Fibroblast of gingiva (primary cell): ENCODE data around the gene NOL4L.
"Not testable (repeated sequence)": the region's sequence is repeated elsewhere in the genome, so short reads cannot be mapped to it uniquely, and the experiment has no call there.

Experiments
- DNase-seq: peaks from one replicate; pipeline ENCODE4 v3.0.0-alpha.2; 2011; ENCODE audit warnings: low read depth

Gene NOL4L

GRCh38 chr20:32596681-32597252 is 11.6 kb upstream of the NOL4L start:
- DNase-seq = no peak

DNA sequence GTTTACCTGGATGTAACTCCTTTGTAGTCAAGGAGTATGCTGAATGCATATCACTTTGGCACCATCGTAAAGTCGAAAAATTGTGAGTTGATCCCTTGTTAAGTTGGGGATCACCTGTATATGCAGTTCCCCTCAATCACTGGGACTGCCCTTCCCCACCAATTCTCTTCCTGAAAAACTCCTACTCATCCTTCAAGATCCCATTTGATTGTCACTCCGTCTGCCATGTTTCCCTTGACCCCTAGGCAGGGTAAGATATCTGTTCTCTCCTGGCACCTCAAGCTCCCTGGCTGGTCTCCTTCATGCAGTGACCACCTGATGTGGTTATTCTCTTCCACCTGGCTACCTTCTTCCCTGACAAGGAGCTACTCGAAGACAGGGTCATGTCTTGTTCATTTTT is 10.0 kb upstream of the NOL4L start:
- DNase-seq = no peak

DNA sequence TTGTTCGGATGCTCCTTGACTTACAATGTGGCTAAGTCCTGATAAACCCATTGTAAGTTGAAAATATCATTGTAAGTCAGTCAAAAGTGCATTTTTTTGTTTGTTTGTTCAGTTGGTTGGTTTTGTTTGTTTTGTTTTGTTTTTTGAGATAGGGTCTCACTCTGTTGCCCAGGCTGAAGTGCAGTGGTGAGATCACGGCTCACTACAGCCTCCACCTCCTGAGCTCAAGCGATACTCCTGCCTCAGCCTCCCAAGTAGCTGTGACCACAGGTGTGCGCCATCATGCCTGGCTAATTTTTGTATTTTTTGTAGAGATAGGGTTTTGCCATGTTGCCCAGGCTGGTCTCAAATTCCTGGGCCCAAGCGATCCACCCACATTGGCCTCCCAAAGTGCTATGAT is 9.5 kb upstream of the NOL4L start:
- DNase-seq = not testable (repeated sequence)

DNA sequence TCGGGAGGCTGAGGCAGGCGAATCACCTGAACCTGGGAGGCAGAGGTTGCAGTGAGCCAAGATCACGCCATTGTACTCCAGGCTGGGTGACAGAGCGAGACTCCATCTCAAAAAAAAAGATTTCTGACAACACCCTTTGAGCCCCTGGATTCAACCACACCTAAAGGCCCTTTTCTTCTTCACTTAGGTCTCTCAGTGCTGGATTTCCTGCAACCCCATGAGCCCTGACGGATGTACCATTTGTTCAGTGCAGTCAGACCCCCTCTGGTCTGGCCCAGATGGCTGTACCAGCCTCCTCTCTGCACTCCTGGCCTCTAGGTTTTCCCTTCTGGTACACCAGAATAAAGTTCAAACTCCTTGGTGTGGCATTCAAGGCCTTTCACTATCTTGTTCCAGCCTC is 9.1 kb upstream of the NOL4L start:
- no peak for DNase-seq

DNA sequence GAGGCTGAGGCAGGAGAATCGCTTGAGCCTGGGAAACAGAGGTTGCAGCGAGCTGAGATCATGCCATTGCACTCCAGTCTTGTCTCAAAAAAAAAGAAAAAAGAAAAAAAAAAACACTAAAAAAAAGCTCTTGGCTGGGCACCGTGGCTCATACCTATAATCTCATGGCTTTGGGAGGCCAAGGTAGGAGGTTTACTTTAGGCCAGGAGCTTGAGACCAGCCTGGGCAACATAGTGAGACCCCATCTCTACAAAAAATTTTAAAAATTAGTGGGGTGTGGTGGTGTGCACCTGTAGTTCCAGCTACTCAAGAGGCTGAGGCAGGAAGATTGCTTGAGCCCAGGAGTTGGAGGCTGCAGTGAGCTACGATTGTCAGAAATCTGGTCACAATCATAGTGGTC is 7.5 kb upstream of the NOL4L start:
- DNase-seq = not testable (repeated sequence)

GRCh38 chr20:32592022-32592421 is 6.9 kb upstream of the NOL4L start:
- no peak for DNase-seq

- DNase-seq = no peak
Observed at GRCh38 chr20:32589769-32590168, 4.6 kb upstream of the NOL4L start.

- no peak for DNase-seq
Observed at GRCh38 chr20:32589256-32589655, 4.1 kb upstream of the NOL4L start.

- DNase-seq = no peak
Observed at GRCh38 chr20:32588040-32588439, 2.9 kb upstream of the NOL4L start.

- DNase-seq = no peak
Observed at GRCh38 chr20:32586291-32586690, 1.2 kb upstream of the NOL4L start.

- DNase-seq = no peak
Observed at GRCh38 chr20:32585586-32586127, 524 bp upstream of the NOL4L start.

GRCh38 chr20:32583581-32584070 is 1.5 kb downstream of the NOL4L start:
- no peak for DNase-seq

DNA sequence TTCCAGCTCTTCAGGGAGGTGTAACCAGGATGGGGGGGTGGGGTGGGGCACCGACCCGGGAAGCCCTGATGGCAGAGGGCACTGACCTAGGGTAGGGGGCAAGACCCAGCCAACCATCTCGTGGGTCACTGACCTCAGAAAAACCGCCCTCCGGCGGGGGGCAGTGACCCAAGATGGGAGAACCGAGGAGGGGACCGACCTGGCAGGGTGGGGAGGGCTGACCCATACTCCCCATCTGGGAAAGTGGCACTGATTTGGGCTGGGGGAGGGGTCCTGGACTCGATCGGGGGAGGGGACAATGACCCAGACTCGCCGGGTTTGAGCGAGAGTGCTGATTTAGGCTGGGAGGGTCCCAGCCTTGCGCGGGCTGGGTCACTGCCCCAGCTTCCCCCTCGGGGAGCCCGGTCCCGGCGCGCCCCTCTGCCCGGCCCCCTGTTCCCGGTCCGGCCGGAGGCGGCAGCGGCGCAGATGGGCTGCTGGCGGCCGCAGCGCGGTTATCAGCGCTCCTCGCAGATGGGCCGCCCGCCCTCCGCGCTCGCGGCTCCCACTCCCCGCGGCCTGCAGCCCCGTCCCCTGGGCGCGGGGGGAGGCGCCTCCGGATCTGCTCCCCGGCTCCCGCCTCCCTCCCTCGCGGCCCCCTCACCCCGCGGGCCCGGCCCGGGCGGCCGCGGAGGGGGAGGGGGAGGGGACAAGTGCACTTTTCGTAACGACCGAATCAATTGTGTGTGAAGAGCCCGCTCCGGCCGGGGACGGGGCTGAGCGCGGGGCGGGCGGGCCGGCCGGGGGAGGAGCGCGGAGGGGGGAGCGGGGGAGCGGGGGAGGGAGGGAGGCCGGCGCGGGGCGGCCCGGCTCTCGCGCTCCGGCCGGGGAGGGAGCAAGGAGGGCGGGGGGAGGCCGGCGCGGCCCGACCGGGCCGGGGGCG is 2.2 kb downstream of the NOL4L start:
- DNase-seq = no peak

- no peak for DNase-seq
Observed at GRCh38 chr20:32581839-32582658, 3.1 kb downstream of the NOL4L start.

GRCh38 chr20:32580970-32581838 is 3.9 kb downstream of the NOL4L start:
- no peak for DNase-seq

- DNase-seq = no peak
Observed at GRCh38 chr20:32580219-32580969, 4.7 kb downstream of the NOL4L start.

GRCh38 chr20:32578840-32579390 is 6.2 kb downstream of the NOL4L start:
- DNase-seq = no peak

DNA sequence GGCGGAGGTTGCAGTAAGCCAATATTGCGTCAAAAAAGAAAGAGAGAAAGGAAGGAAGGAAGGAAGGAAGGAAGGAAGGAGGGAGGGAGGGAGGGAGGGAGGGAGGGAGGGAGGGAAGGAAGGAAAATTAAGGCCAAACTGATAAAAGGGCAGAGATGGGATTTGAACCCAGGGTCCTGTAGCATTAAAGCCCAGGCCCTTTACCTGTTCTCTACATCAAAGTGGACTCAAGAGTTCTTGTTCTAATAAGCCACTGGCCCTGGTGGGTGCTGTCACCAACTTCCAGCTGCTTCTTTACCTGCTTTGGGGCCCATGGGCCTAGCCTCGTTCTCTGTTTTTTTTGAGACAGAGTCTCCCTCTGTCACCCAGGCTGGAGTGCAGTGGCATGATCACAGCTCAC is 7.1 kb downstream of the NOL4L start:
- not testable (repeated sequence) for DNase-seq

- DNase-seq = no peak
Observed at GRCh38 chr20:32577657-32578056, 7.5 kb downstream of the NOL4L start.

DNA sequence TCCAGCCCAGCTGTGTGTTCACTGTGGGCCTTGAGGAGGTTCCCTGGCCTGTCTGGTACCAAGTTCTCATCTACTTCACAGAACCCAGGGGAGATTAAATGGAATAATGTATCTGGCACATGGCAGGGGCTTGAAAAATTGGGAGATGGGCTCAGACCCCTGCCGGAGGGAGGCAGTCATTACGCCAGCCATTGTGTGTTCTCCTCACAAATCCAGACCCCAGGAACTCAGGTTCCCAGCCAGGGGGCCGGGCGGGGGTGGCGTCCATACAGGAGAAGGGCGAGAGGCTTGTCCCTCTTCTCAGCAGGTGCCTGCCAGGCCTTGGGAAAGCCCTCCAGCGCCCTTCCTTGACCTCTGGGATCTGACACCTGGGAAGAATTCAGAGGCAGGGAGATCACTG is 8.1 kb downstream of the NOL4L start:
- DNase-seq = no peak
